Stimulated activated CD8-positive, alpha-beta memory T cell treated with anti-CD3 and anti-CD28 coated beads, Interleukin-4, amount 100 ng/mL, for 48 hours (primary cell): ENCODE data around the gene KLRD1.
A peak's percentile ranks its signal among the peaks of the same experiment; 100 is the strongest.
"Not testable (repeated sequence)": the region's sequence is repeated elsewhere in the genome, so short reads cannot be mapped to it uniquely, and the experiment has no call there.

ENCODE experiments used
- DNase-seq: peaks from one replicate; pipeline ENCODE4 v3.0.0-alpha.2; 2020

KLRD1 gene

DNA sequence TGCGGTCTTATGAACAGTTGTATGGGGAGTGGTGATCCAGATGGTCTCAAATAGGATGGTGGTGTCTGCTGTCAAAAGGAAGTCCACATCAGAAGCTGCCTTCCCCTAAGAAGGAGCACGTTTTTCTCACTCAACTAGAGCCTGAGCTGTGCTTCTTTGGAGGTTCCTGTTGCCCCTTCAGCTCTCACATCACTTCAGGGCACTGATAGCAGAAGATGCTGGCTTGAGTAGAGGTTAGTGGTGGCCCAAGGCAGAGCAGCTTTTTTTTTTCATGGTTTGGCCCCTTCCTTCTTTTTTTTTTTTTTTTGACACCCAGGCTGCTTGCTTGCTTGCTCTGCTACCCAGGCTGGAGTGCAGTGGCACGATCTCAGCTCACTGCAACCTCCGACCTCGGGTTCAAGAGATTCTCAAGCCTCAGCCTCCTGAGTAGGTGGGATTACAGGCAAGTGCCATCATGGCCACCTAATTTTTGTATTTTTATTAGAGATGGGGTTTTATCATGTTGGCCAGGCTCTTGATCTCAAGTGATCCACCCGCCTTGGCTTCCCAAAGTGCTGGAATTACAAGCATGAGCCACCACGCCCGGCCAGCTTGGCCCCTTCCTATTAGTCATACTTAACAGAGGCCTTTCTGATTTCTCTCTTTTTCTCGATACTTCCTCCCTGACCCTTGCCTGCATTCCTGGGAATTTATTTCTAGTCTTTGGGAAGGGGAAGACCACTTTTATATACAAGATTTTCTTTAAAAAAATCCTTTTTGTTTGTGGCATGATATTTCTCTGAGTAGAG, 31.6 kb downstream of the KLRD1 start:
- no peak for DNase-seq

DNA sequence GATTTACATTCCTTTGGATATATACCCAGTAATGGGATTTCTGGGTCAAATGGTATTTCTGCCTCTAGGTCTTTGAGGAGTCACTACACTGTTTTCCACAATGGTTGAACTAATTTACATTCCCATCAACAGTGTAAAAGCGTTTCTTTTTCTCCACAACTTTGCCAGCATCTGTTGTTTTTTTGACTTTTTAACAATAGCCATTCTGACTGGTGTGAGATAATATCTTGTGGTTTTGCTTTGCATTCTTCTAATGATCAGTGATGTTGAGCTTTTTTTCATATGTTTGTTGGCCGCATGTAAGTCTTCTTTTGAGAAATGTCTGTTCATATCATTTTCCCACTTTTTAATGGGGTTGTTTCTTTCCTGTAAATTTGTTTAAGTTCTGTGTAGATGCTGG, 33.3 kb downstream of the KLRD1 start:
- DNase-seq, result not testable (repeated sequence)

DNA sequence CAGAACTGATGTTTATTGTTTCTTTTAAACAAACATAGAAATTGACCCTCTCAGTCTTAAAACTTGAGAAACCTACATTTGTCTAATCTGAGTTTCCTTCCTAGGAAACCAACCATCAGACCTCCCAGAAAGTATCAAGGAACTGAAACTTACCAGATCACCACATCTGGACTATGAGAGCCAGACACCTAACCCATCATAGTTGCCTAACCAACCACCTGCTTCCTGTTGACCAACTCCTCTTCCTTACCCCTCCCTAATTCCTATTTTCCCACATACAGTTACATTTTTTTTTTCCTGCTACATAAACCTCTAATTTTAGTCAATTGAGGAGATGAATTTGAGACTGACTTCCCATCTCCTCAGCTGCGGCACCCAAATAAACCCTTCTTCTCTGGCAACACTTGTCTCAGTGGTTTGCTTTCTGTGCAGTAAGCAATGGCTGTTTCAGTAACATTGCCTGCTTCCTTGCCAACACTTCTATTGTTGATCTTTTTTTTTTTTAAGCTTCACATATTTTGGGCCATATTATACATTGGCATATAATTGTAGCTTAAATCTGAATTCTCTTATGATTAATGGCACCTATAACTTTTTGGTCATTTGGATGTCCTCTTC, 34.3 kb downstream of the KLRD1 start:
- no peak for DNase-seq

DNA sequence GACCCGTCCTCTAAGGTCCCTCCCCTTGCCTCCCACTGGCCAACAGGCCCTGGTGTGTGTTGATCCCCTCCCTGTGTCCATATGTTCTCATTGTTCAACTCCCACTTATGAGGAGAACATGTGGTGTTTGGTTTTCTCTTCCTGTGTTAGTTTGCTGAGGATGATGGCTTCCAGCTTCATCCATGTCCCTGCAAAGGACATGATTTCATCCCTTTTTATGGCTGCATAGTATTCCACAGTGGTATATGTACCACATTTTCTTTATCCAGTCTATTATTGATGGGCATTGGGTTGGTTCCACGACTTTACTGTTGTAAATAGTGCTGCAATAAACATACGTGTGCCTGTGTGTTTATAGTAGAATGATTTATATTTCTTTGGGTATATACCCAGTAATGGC, 43.8 kb downstream of the KLRD1 start:
- not testable (repeated sequence) for DNase-seq

DNA sequence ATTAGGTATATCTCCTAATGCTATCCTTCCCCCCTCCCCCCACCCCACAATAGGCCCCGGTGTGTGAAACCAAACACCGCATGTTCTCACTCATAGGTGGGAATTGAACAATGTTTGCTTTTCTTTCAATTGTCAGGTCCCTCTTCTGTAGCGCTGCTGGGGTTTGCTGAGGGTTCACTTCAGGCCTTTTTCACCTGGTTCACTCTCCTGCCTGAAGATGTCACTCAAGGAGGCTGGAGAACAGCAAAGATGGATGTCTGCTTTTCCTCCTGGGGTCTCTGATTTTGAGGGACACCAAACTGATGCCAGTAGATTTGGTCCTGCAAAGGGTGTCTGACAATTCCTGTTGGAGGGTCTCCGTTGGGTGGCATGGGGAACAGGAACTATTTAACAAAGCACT, 46.4 kb downstream of the KLRD1 start:
- DNase-seq, result no peak

DNA sequence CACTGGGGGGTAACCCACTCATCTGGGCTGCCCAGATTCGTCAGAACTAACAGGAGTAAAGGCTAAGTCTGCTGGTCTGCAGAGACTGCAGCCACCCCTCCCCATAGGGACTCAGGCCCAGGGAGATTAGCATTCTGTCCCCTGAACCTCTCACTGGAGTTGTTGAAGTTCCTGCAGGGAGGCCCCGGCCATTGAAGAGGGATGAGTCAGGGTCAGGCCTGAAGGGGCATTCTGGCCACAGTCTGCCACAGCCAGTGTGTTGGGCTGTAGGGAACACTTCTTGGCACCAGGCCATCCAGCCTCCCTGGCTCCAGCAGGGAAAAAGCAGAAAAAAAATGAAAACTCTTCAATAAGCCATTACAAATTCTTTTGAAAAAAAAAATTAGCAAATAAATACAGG, 46.8 kb downstream of the KLRD1 start:
- no peak for DNase-seq

DNA sequence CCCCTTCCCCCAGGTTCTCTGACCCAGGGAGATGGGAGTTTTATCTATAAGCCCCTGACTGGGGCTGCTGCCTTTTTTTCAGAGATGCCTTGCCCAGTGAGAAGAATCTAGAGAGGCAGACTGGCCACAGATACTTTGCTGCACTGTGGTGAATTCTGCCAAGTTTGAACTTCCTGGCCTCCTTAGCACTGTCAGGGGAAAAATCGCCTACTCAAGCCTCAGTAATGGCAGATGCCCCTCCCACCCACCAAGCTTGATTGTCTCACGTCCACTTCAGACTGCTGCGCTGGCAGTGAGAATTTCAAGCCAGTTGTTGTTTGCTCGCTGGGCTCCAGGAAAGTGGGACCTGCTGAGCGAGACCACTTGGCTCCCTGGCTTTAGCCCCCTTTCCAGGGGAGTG, 50.5 kb downstream of the KLRD1 start:
- no peak for DNase-seq

DNA sequence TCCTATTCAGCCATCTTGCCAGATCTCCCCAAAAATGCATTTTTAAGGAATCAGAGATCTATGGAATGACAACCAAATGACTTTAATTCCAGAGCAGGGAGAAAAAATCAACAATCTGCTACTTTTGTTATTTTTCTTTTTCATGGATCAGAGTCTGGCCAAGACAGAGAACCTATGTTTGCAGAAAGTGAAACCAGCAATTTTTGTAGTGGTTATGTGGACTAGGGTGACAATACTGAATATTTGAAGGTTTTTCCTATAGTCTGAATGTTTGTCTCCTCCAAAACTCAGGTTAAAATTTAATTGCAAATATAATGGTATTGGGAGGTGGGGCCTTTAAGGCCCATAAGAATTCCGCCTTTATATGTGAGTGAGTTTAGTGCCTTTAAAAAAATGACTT, 51.3 kb downstream of the KLRD1 start:
- no peak for DNase-seq

DNA sequence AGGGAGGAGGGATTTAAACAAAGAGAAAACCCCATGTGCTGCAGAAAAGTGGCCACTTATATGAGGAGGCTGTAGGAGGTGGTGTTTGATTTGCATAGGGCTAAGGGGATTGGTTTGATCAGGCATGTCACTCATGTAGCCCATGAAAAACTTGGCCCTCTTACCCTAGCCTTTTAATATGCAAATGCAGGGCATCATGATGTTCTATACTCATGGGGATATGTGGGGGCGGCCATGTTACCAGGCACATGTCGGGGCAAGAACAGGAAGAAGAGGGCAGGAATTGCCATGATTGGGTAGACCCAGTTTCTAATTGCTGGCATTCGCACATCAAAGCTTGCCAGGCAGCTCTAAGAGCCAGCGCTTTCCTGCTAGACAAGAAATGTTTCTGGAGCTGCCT, 53.4 kb downstream of the KLRD1 start:
- no peak for DNase-seq

DNA sequence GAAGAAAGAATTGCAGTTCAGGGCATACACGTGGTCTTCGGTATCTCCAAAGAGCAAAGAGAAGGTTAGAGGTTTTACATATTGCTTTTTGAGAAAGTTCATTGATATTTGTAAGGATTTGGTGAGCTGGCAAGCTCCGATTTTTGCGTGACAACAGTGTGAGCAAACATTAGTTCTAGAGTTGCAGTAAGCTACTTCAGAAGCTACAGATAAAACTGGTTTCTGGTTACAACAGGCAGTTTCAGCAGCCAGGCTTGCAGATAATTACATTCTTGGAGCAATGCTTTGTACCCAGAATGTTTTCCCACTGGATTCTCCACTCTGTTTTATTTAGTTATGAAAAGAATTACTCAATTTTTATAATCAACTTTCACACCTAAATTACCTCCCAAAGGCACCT, 54.0 kb downstream of the KLRD1 start:
- DNase-seq, result no peak

DNA sequence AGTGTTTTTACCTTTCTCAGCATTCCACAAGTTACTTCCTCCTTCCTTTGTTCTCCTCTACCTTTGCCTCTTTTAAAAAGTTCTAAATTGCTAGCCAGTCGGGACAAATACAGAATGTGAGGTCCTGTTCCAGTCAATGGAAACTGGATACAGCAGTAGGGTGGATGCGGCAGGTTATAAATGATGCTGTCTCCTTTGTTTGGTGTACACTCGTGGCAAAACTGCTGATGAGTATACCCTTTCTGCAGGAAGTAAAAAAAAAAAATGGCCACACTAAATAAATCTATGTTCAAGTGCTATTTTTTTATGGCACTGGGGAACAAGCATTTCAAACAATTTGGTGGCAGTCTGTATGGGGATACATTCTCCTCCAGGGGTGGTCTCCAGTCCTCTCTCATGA, 54.7 kb downstream of the KLRD1 start:
- DNase-seq, result no peak

DNA sequence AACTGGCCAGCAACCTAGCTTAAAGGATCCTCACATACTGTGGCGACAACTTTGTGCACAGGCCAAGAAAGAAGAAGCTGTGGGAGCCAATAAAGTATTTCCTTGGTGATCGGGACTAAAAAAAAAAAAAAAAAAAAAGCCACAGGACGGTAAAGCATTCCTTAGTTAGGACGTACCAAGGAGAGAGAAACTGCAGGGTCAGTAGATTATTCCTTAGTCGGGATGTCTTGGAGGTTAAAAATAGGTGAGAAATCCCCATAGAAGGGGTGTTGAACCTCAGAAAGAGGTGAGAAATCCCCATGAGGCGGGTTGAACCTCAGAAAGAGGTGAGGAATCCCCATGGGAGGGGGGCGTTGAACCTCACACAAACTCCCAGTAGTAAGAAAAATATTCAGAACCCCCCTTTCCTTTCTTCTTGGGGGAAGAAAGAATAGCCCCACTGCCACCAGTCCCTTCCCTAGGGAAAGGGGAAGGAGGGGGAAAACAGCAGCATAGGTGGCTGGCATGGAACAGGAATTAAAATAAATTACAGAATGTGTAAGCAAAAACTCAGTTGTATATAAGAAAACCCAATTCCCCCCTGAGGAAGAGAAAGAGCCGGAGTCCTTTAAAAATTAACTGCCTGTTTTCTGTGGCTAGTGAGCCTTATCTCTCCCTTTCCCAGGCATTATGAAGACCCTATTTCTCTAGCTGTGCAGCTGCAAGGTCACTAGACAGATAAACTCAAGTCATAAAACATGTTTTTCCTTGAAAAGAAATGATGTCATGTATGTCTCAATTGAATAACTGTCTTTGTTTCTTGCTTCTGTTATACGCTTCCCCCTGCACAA, 55.4 kb downstream of the KLRD1 start:
- DNase-seq, result no peak

DNA sequence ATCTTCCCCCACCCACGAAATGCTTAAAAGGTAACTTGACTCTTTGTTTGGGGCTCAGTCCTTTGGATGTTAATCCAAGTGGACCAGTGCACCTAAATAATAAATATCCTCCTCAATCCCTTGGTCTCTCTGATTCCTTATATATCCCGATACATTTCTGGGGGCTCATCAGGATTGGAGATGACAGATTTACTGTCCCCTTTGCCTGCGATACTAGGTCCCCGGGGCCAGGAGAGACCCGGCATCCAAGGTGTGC, 55.9 kb downstream of the KLRD1 start:
- no peak for DNase-seq

DNA sequence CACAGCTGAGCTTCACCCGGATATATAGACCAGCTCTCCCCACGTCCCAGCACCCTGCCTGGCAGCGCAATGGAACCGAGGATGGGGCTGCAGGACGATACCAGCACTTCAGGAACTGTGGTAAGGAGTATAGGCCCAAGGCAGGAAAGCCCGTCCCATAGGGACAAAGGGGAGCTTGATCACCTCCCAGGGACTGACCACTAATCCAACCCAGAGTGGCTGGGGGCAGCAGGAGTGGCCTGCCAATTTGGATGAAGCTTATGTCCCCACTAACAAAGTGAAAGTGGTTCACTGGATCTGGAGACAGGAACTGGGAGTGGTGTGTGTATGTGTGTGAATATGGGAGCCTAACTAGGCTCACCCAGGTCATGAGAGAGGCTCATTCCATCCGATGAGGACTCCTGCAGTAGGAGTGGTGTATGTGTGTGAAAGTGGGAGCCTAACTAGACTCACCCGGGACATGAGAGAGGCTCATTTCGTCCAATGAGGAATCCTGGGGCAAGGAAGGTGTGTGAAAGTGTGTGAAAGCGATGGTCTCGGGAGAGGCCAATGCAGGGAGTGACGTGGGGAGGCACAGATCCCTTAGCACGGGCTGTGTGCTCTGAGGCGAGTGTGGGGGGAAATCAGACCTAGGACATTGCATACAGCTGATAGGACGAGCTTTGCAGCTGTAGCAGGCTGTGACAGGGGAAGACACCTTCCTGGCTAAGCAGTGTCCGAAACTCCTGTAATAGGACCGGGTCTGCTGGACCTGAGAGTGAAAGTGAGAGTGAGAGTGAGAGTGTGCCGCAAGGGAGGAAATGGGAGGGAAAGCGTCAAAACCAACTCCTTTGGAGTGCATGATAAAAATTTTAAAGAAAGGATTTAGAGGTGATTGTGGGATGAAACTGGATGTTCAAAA, 56.5 kb downstream of the KLRD1 start:
- peak; percentile 58 for DNase-seq

DNA sequence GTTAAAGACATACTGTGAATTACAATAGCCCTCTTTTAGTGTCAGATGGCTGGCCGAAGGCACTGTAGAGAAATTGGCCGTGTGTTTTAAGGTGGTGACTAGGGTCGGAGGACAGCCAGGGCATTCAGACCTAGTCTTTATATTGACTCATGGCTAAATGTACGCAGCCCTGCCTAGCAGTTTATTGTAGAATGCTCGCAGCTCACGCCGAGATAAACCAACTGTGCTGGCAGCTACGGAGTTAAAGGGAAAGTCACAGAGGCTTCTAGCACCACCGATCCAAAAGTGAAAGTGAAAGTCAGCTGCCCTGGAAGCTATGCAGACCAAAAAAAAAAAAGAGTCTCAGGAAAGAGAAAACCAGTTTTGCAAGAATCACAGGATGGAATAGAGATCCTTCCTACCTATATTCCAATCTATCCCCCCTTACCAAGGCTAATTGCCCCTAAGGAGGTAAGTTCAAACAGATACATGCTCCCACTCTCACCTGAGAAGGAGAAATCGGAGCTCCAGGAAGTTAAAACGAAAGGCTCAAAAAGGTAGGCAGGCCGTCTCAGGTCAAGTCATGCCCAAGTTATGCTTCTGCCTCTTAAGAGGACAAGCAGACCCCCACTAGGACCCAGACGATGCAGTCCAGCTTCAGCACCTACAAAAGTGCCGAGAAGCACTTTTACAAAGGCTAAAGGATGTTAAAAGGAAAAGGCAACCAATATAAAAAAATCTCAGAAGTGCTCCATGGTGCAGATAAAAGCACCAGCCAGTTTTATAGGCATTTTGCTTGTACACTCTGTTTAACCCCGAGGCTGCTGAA, 57.3 kb downstream of the KLRD1 start:
- DNase-seq, result peak; percentile 67

DNA sequence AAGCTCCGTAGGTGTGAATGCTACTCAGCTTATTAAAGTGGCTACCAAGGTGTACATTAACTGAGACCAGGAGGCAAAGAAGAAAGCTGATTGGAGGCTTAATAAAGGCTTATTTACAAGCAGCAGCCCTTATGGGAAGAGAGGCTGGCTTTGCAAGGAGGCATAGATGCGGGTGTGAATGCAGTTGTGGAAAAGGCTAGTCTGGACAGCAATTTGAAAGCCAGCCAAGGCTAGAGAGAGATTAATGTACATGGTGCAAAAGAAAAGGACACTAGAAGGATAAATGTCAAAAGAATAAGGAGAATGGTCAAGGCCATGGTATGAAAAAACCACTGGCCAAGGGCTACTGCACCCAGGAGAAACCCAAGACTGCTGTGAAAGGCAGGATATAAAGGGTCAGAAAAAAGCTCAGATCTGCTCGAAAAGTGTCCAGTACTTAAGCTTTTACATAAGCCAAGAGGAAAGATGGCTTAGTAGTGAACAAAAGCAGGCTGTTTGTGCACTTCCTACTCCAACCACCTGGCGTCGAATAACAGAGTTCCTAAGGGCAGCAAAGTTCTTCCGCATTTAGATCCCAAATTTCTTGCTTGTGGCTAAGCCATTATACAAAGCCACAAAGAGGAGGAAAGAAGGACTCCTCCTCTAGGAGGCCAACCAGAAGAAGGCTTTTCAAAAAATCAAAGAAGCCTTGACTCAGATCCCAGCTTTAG, 58.2 kb downstream of the KLRD1 start:
- DNase-seq, result no peak

DNA sequence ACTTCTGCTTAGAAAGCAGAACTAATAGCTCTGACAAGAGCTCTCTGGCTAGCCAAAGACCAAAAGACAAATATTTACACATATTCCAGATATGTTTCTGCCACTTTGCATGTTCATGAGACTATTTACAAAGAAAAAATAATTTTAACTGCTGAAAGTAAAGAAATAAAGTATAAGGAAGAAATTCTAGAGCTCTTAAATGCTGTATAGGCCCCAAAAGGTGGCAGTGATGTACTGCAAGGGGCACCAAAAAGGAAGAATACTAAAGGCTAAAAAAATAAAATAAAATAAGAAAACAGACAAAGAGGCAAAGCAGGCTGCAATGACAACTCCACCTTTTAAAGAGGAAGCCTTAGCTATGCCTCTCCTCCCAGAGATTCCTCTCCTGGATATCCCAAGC, 59.2 kb downstream of the KLRD1 start:
- DNase-seq, result no peak

DNA sequence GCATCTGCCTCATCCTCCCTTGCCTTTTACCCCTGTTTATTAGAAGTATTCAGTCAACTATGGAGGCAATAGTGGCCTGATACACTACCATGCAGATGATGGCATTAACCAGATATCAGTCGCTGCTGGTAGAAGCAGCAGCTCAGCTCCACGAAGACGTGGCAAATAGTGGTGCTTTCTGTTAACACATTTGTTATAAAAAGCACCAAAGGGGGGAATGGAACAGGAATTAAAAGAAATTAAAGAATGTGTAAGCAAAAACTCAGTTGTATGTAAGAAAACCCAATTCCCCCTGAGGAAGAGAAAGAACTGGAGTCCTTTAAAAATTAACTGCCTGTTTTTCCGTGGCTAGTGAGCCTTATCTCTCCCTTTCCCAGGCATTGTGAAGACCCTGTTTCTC, 60.0 kb downstream of the KLRD1 start:
- DNase-seq, result not testable (repeated sequence)

DNA sequence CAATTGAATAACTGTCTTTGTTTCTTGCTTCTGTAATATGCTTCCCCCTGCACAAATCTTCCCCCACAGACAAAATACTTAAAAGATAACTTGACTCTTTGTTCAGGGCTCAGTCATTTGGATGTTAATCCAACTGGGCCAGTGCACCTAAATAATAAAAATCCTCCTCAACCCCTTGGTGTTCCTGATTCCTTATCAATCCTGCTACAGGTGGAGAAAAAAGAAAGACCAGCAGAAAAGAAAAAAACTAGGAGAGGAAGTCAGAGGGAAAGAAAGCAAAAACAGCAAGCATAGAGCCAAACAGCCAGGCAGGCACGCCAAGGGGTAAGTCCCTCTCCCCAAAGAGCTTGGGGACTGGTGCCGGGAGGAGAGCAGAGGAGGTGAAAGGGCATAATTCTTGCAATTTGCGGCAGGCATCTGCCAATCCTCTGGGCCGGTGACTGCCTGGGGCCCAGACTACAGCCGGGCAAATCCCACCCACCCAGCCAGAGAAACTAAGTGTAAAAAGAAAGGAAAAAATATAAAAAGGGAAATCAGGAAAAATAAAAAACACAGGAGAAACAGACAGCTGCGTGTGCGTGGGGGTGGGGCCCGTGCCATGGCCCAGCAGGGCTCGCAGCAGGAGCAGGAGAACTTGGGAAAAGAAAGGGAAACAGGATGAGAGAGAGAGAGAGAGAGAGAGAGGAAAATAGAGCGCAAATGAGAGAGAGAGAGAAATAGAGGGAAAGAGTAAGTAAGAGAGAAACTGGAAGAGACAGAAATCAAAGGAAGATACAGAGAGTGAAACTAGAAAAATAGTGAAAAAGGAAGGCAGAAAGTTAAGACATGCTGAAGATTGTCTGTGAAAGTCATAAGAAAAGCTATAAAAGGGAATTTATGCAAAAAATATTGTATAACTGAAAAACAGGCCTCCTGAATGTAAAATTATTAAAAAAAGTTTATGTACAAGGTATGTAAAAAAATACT, 60.8 kb downstream of the KLRD1 start:
- DNase-seq, result peak; percentile 26
